HepG2 (cell line): Measurements from ENCODE around the gene FOXRED2. TPM values are rescaled to one million over a fixed set of nuclear protein-coding genes. Genes with fewer than 3 reads are reported as not detected.

ENCODE experiments used
- ATAC-seq: fragments of 200-7000 bp; cut with Tn5 transposase; 3 replicates; pipeline ENCODE4 v1.9.1; 2020; ENCODE audit warnings: mild to moderate bottlenecking, moderate library complexity
- BruUV-seq: library from RNA; stranded (reverse); fragments of 400-500 nt; replicated peaks from 2 replicates; lab custom pipeline; 2021; lab: Mats Ljungman, UMichigan
- CTCF ChIA-PET: fragments of 300-600 bp; formaldehyde crosslinking; extraction: SDS; loops from one replicate; lab custom pipeline; 2021; ENCODE audit warnings: low total read pairs, inconsistent platforms, low intra/inter-chr PET ratio; lab: Yijun Ruan, JAX
- POLR2A ChIA-PET: fragments of 350-600 bp; sonication (Branson Sonifier 250); formaldehyde crosslinking; loops from one replicate; lab custom pipeline; 2020; ENCODE audit warnings: antibody characterized with exemption, inconsistent platforms; lab: Yijun Ruan, JAX
- DNase-seq: peaks from one replicate; pipeline ENCODE4 v3.0.0-alpha.2; 2015; ENCODE audit warnings: low spot score
- FAIRE-seq: peaks from 3 replicates; lab custom pipeline; 2011; peaks lifted over from hg19 to GRCh38; lab: Jason Lieb, UNC
- H2AFZ ChIP-seq: one replicate; pipeline ENCODE4 v1.6.1; 2011; ENCODE audit warnings: low read length, inconsistent platforms
- H3K27ac ChIP-seq: fragments of 300-600 bp; 3 replicates; pipeline ENCODE4 v1.8.0; 2011; ENCODE audit warnings: mixed run types, mild to moderate bottlenecking, mixed read lengths, low read length, inconsistent platforms; ENCODE audit not compliant: insufficient read depth; ENCODE audit errors: extremely low read length
- H3K27me3 ChIP-seq, 2 experiments: fragments of 200-600 bp in 1 of 2; 2 replicates in 1 of 2; 3 replicates in 1 of 2; pipeline versions ENCODE4 v1.6.0 to v1.8.0; 2011; ENCODE audit warnings: low read length in 2 of 2, mild to moderate bottlenecking in 2 of 2, moderate library complexity in 2 of 2, inconsistent platforms in 1 of 2; ENCODE audit not compliant: insufficient read depth in 2 of 2, control insufficient read depth in 1 of 2
- H3K36me3 ChIP-seq, 2 experiments: fragments of 200-600 bp in 1 of 2; replicated peaks in 1 of 2; 2 replicates in 1 of 2; 3 replicates in 1 of 2; pipeline versions ENCODE4 v1.5.1 to v1.8.0; 2011; ENCODE audit warnings: low read length in 2 of 2, inconsistent platforms in 1 of 2; ENCODE audit not compliant: insufficient read depth in 2 of 2, control insufficient read depth in 1 of 2
- H3K4me1 ChIP-seq: 2 replicates; pipeline ENCODE4 v1.5.1; 2012; ENCODE audit warnings: low read length, inconsistent platforms; ENCODE audit not compliant: insufficient read depth
- H3K4me2 ChIP-seq: 2 replicates; pipeline ENCODE4 v1.6.0; 2011; ENCODE audit warnings: low read depth, low read length, inconsistent platforms
- H3K4me3 ChIP-seq, 3 experiments: fragments of 200-600 bp in 1 of 3; sonication (generic), shearing (Covaris generic) in 1 of 3; replicated peaks in 1 of 3; 2 replicates each; pipeline ENCODE4 v1.5.1; 2011 to 2016; ENCODE audit warnings: low read length in 3 of 3, inconsistent platforms in 2 of 3, low read depth in 2 of 3, mild to moderate bottlenecking in 2 of 3, control low read depth in 1 of 3, mixed read lengths in 1 of 3; ENCODE audit not compliant: insufficient read depth in 1 of 3
- H3K79me2 ChIP-seq: one replicate; pipeline ENCODE4 v1.6.1; 2011; ENCODE audit warnings: low read length, inconsistent platforms; ENCODE audit not compliant: insufficient read depth
- H3K9ac ChIP-seq: 2 replicates; pipeline ENCODE4 v1.6.0; 2011; ENCODE audit warnings: mild to moderate bottlenecking, low read depth, low read length, inconsistent platforms; ENCODE audit not compliant: insufficient read depth
- H3K9me3 ChIP-seq: 2 replicates; pipeline ENCODE4 v1.5.1; 2012; ENCODE audit warnings: mild to moderate bottlenecking, low read length
- H4K20me1 ChIP-seq: 2 replicates; pipeline ENCODE4 v1.6.0; 2011; ENCODE audit warnings: inconsistent platforms, mild to moderate bottlenecking, low read length, moderate library complexity; ENCODE audit not compliant: insufficient read depth
- CREB1 ChIP-seq, 2 experiments: fragments of 450-650 bp in 1 of 2; IDR thresholded peaks; 2 replicates each; pipeline ENCODE4 v1.6.1; 2016 to 2017; ENCODE audit warnings: control low read depth in 1 of 2, mild to moderate bottlenecking in 1 of 2, missing compliant biosample characterization in 1 of 2, missing genetic modification characterization in 1 of 2
- DDIT3 ChIP-seq: sonication (generic); formaldehyde crosslinking; IDR thresholded peaks from 2 replicates; pipeline ENCODE4 v1.4.0; 2020; ENCODE audit warnings: mild to moderate bottlenecking, missing genetic modification reagents
- ETS1 ChIP-seq: sonication (generic); formaldehyde crosslinking; IDR thresholded peaks from 2 replicates; pipeline ENCODE4 v1.4.0; 2020; ENCODE audit warnings: missing genetic modification reagents
- IKZF4 ChIP-seq: sonication (generic); formaldehyde crosslinking; IDR thresholded peaks from 2 replicates; pipeline ENCODE4 v1.5.1; 2020; ENCODE audit warnings: borderline replicate concordance, mild to moderate bottlenecking, low read depth, missing genetic modification reagents; ENCODE audit errors: not compliant biosample characterization
- NBN ChIP-seq: fragments of 450-650 bp; conservative IDR thresholded peaks from 2 replicates; pipeline ENCODE4 v1.6.1; 2017
- NFE2L2 ChIP-seq: fragments of 150-350 bp; IDR thresholded peaks from 2 replicates; pipeline ENCODE4 v1.6.1; 2014; ENCODE audit warnings: low read length
- PATZ1 ChIP-seq: sonication (generic); formaldehyde crosslinking; IDR thresholded peaks from 2 replicates; pipeline ENCODE4 v1.4.0; 2020; ENCODE audit warnings: missing genetic modification reagents
- YY1 ChIP-seq: IDR thresholded peaks from 2 replicates; pipeline ENCODE4 v1.6.1; 2011; ENCODE audit warnings: low read length, low read depth, moderate library complexity, mild to moderate bottlenecking; ENCODE audit not compliant: insufficient read depth, insufficient replicate concordance
- ZNF484 ChIP-seq: sonication (generic); formaldehyde crosslinking; IDR thresholded peaks from 2 replicates; pipeline ENCODE4 v1.5.1; 2020; ENCODE audit warnings: mild to moderate bottlenecking, low read depth, missing genetic modification reagents, borderline replicate concordance
- ZNF570 ChIP-seq: sonication (generic); formaldehyde crosslinking; IDR thresholded peaks from 2 replicates; pipeline ENCODE4 v1.4.0; 2020; ENCODE audit warnings: mild to moderate bottlenecking, missing genetic modification reagents, borderline replicate concordance
- ZNF687 ChIP-seq: sonication (generic); formaldehyde crosslinking; IDR thresholded peaks from 2 replicates; pipeline ENCODE4 v1.5.1; 2020; ENCODE audit warnings: mild to moderate bottlenecking, missing genetic modification reagents, moderate library complexity
- WGBS: methylation state at CpG from one replicate; pipeline ENCODE4 v1.1.6; 2017; ENCODE audit warnings: low lambda C conversion rate; 5-methylcytosine and 5-hydroxymethylcytosine counted together
- in situ Hi-C: cut with HindIII; loops from 2 replicates; pipeline ENCODE4 v1.10.0; 2017; ENCODE audit warnings: low pct_unique_long_range_greater_than_20kb; ENCODE audit not compliant: extremely low pct_ligation_motif_present
- intact Hi-C: fragments of 100-400 bp; cut with micrococcal nuclease; formaldehyde crosslinking; loops from one replicate; pipeline ENCODE4 v1.10.0; 2022; ENCODE audit not compliant: unreplicated experiment
- polyA plus RNA-seq, 8 experiments: library from polyadenylated mRNA; depleted of rRNA in 3 of 8; stranded (reverse) in 7 of 8; unstranded in 1 of 8; fragments of >200 nt; fragmentation: Illumina TruSeq in 4 of 8; extraction: Trizol in 4 of 8; gene quantifications; 2 replicates each; pipeline versions ENCODE4 v1.2.1 to v1.2.3, GENCODE V29; 2011 to 2016; ENCODE audit warnings: low read depth in 4 of 8, missing spikeins in 1 of 8, mixed read lengths in 1 of 8; ENCODE audit not compliant: insufficient read depth in 1 of 8
- total RNA-seq, 5 experiments: library from RNA; depleted of rRNA; stranded (reverse); fragments of >200 nt; fragmentation: Illumina TruSeq; extraction: Trizol; gene quantifications; 2 replicates each; pipeline ENCODE4 v1.2.3, GENCODE V29; 2016; ENCODE audit warnings: low read depth in 1 of 5

FOXRED2 gene
- total and polyA plus RNA-seq, 2 of the 13 experiments (the other 11 are each of a cell fraction or from before 2014, with no cell fraction given): 9.3 to 28.1 TPM

GRCh38 chr22:36514766-36515165, 7.9 kb upstream of the FOXRED2 start:
- no peak for FAIRE-seq
- Histone ChIP-seq H3K4me3 (no peak overlapping the region), H3K4me1 (no peaks in the 10 kb centered on the region), H3K27ac (no peak overlapping the region), H3K9me3 (no peaks in the 10 kb centered on the region), H2AFZ (no peak overlapping the region), H3K27me3 (no peaks in the 10 kb centered on the region), H3K79me2 (no peaks in the 10 kb centered on the region), H3K4me2 (no peak overlapping the region), H3K9ac (no peak overlapping the region), H4K20me1 (0 out of 2 replicates have a peak, but pooled peaks cover 2% of the 10 kb centered on the region), H3K36me3 (peaks cover 44 to 89% of the 10 kb centered on the region in 2 experiments)
- CTCF ChIA-PET: no interaction called here
- intact Hi-C loops (no loop called here), in situ Hi-C loops (no loop called here)
- DNase-seq: no peak
- TSS peak; percentile 17 for BruUV-seq
- TF ChIP-seq IKZF4 (CRISPR knock-in tag) (no peak), PATZ1 (CRISPR knock-in tag) (no peak), ZNF484 (no peak), NBN (no peak), NFE2L2 (no peak), YY1 (no peak), ETS1 (CRISPR knock-in tag) (no peak), ZNF570 (CRISPR knock-in tag) (no peak), DDIT3 (CRISPR knock-in tag) (no peak), ZNF687 (CRISPR knock-in tag) (no peak), CREB1 (IDR thresholded peaks at IDR 0.05) (no peak), CREB1 (CRISPR knock-in tag; IDR thresholded peaks at IDR 0.05) (no peak)
- no peak for ATAC-seq
- 100% methylated on average over 1 of the region's 1 CpG for WGBS
- POLR2A ChIA-PET: no interaction called here
